ENCODE measurements around the gene VMP1.

DNA sequence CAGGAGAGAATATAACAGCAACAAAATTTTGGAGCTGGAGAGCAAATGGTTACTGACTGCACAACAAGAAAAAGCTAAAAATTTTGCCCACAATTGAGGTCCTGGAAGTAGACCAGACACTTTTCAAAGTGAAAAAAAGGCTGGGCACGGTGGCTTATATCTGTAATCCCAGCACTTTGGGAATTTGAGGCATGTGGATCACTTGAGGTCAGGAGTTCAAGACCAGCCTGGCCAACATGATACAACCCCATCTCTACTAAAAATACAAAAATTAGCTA lies 162.4 kb downstream of the VMP1 start:
- TF ChIP-seq EZH2phosphoT487 (IDR thresholded peaks at IDR 0.05; ENCODE audit: insufficient read depth, low read depth) (no peak), EZH2 (IDR thresholded peaks at IDR 0.05; ENCODE audit: insufficient read depth, poor library complexity, severe bottlenecking) (no peak)
